HG03039 (cell line): ENCODE data around the gene HIP1R.

Experiments used
- ATAC-seq: cut with Tn5 transposase; IDR thresholded peaks from one replicate; pipeline ENCODE4 v1.9.1; 2021; ENCODE audit warnings: mild to moderate bottlenecking, moderate library complexity; ENCODE audit not compliant: unreplicated experiment

HIP1R gene

GRCh38 chr12:122859303-122860039, 24.2 kb downstream of the HIP1R start:
- no peak for ATAC-seq

GRCh38 chr12:122860040-122860853, 25.0 kb downstream of the HIP1R start:
- ATAC-seq = no peak

GRCh38 chr12:122860854-122861586, 25.8 kb downstream of the HIP1R start:
- ATAC-seq = no peak

GRCh38 chr12:122861587-122861970, 26.3 kb downstream of the HIP1R start:
- ATAC-seq = no peak

- ATAC-seq = no peak
Measured at GRCh38 chr12:122862110-122862634, 26.9 kb downstream of the HIP1R start.

- no peak for ATAC-seq
Measured at GRCh38 chr12:122862872-122863701, 27.8 kb downstream of the HIP1R start.

GRCh38 chr12:122864894-122865253, 29.6 kb downstream of the HIP1R start:
- no peak for ATAC-seq

GRCh38 chr12:122865268-122866231, 30.3 kb downstream of the HIP1R start:
- no peak for ATAC-seq

GRCh38 chr12:122866379-122866778, 31.1 kb downstream of the HIP1R start:
- ATAC-seq = no peak

GRCh38 chr12:122866950-122867607, 31.8 kb downstream of the HIP1R start:
- no peak for ATAC-seq

GRCh38 chr12:122867691-122868461, 32.6 kb downstream of the HIP1R start:
- no peak for ATAC-seq

GRCh38 chr12:122868471-122869177, 33.4 kb downstream of the HIP1R start:
- ATAC-seq = no peak

- no peak for ATAC-seq
Measured at GRCh38 chr12:122869207-122869973, 34.1 kb downstream of the HIP1R start.

- ATAC-seq = no peak
Measured at GRCh38 chr12:122870163-122870842, 35.0 kb downstream of the HIP1R start.

- ATAC-seq = no peak
Measured at GRCh38 chr12:122870867-122871664, 35.8 kb downstream of the HIP1R start.
